ENCODE data around the gene OTOF. TPM values are rescaled to one million over a fixed set of nuclear protein-coding genes. Genes with fewer than 3 reads are reported as not detected.

Gene OTOF
- total and polyA plus RNA-seq, 8 donors = 0.06 to 3.6 (median 0.29) TPM; not detected in 3

DNA sequence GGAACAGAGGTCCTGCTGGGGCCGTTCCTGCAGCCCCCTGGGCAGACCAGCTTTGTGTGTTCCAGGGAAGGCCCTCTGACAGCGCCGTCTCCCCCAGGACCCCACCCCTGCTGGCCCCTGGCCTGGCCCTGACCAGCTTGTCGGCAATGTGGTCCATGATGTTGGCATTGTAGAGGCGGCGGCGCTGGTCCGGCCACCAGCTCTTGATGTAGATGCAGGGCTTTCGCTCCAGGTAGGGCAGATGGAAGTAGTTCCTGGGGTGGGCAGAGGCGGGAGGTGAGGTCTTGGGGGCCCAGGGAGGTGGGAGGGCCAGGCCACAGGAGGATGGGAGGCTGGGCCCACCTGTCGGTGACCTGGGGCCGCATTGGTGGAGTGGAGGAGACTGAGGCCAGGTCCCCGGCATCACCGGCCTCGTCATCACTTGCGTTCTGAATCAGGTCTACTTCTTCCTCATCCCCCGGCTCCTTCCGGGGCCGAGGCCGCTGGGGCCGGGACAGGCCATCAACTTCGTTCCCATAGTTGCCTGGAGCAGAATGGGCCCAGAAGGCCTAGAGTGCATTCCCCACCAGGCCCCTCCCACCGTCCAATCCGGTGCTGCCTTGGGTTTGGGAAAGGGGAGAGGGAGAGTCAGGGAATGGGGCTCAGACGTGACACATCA is 1.3 kb upstream of the OTOF start:
- no peaks in the 10 kb centered on the region for H3K36me3 ChIP-seq
- H3K27ac ChIP-seq = no peak overlapping the region
- WGBS, 5 donors = 93 to 96% (median 95%) methylated on average over 21 to 25 of the region's 25 CpGs
- no peaks in the 10 kb centered on the region for H3K9me3 ChIP-seq
- no peak for TF ChIP-seq EP300 (IDR thresholded peaks at IDR 0.05)
- no peak for TF ChIP-seq POLR2AphosphoS5 (IDR thresholded peaks at IDR 0.05)
- TF ChIP-seq, protein P1, sequence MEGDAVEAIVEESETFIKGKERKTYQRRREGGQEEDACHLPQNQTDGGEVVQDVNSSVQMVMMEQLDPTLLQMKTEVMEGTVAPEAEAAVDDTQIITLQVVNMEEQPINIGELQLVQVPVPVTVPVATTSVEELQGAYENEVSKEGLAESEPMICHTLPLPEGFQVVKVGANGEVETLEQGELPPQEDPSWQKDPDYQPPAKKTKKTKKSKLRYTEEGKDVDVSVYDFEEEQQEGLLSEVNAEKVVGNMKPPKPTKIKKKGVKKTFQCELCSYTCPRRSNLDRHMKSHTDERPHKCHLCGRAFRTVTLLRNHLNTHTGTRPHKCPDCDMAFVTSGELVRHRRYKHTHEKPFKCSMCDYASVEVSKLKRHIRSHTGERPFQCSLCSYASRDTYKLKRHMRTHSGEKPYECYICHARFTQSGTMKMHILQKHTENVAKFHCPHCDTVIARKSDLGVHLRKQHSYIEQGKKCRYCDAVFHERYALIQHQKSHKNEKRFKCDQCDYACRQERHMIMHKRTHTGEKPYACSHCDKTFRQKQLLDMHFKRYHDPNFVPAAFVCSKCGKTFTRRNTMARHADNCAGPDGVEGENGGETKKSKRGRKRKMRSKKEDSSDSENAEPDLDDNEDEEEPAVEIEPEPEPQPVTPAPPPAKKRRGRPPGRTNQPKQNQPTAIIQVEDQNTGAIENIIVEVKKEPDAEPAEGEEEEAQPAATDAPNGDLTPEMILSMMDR (IDR thresholded peaks at IDR 0.05) = no peak
- TF ChIP-seq POLR2A (IDR thresholded peaks at IDR 0.05) = no peak
- H3K27me3 ChIP-seq = no peaks in the 10 kb centered on the region
- intact Hi-C loops (cut with DNase I; ENCODE audit: low total_unique reads) = no loop called here
- no peak for DNase-seq
- H3K4me3 ChIP-seq = no peak overlapping the region
- H3K4me1 ChIP-seq = peaks cover 0 to 12% (median 2%) of the 10 kb centered on the region in 4 donors

DNA sequence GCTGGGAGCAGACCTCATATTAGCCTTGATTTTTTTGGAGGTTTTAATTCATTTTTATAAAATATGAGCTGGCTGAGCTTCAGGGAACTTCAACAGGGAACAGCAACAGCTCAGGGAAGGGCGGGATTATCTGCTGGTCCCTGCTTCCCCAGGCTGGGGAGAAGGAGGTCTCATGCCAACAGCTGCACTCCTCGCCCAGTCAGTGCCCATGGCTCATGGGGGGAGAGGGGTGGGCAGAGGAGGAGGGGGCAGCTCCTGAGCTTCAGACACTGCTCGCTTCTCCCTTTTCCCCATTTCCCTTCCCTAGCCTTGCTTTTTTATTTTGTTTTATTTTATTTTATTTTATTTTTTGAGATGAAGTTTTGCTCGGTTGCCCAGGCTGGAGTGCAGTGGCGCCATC is 442 bp upstream of the OTOF start:
- H3K27ac ChIP-seq = no peak overlapping the region
- WGBS, 5 donors = 90 to 96% (median 94%) methylated on average over 5 of the region's 5 CpGs
- H3K27me3 ChIP-seq = no peaks in the 10 kb centered on the region
- no peak overlapping the region for H3K4me3 ChIP-seq
- H3K9me3 ChIP-seq = no peaks in the 10 kb centered on the region
- H3K4me1 ChIP-seq = peaks cover 0 to 12% (median 2%) of the 10 kb centered on the region in 4 donors
- H3K36me3 ChIP-seq = no peaks in the 10 kb centered on the region
- intact Hi-C loops (cut with DNase I; ENCODE audit: low total_unique reads) = no loop called here
- no peak for TF ChIP-seq POLR2A (IDR thresholded peaks at IDR 0.05)
- TF ChIP-seq EP300 (IDR thresholded peaks at IDR 0.05) = no peak
- TF ChIP-seq POLR2AphosphoS5 (IDR thresholded peaks at IDR 0.05) = no peak
- TF ChIP-seq, protein P1 (IDR thresholded peaks at IDR 0.05) = no peak
- no peak for DNase-seq

DNA sequence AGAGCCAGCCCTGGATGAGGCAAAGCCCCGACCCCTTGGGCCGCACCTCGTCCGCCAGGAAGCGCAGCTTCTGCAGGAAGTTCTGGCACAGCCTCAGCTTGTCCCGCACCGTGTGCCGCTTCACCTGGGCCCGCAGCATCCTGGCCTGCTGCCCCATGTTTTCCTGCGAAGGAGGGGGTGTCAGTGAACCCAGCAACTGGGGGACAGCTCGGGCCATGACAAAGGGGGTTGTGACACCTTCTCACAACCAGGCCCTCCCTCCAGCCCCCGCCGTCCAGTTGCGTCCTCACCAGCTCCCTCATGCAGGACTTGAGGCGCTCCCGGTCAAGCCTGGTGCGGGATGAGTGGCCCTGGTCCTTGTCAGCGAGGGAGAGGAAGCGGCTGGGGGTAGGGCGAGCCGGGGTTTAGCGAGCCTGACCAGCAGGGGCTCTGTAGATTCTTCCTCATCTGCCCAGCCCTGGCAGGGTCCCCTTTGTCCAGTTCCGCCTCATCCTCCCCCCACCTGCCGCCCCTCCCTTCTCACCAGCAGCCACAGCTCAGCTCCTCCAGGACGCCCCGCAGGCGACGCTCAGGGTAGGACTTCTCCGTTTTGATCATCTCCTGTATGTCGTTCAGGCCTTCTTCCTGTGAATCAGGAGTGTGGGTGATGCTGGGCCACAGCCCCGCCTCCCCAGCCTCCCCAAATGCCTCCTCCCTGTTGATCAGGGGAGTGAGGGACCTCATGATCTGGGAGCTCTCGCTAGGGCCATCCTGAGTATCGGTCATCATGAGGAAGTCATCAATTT is 606 bp downstream of the OTOF start:
- no peaks in the 10 kb centered on the region for H3K9me3 ChIP-seq
- 62 to 82% (median 73%) methylated on average over 19 to 33 of the region's 33 CpGs for WGBS, 5 donors
- peaks cover 0 to 12% (median 2%) of the 10 kb centered on the region in 4 donors for H3K4me1 ChIP-seq
- H3K27ac ChIP-seq = no peak overlapping the region
- no peaks in the 10 kb centered on the region for H3K27me3 ChIP-seq
- intact Hi-C loops (cut with DNase I; ENCODE audit: low total_unique reads) = no loop called here
- TF ChIP-seq POLR2AphosphoS5 (IDR thresholded peaks at IDR 0.05) = no peak
- no peak for DNase-seq
- H3K36me3 ChIP-seq = no peaks in the 10 kb centered on the region
- no peak overlapping the region for H3K4me3 ChIP-seq

DNA sequence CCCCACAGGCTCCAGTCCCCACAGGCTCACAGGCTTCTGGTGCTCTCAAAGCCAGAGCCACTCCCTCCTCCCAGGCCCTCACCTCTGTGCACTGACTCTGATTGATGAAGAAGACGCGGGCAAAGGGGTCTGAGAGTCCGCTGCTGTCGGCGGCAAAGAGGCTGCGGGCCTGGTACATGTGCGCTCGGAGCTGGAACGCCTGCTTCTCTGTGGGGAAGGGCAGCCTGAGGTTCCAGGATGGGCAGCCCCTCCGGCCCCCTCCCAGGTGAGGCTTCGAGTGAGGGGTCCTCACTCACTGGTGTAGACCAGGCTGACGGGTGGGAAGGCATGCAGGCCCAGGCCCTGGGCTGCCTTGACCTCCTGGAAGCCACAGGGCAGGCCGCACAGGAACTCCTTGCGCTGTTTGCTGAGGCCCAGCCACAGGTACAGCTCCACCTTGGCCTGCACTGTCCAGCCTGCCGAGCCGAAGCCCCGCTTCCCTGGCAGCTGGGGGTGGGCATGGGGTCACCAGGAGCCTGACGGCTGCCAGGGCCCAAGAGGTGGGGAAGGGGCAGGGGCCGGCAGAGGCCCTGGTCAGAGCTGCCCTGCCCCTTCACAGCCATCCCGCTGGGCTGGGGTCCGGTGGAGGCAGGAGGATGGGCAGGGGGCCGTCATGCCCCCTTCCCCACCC is 2.0 kb downstream of the OTOF start:
- H3K36me3 ChIP-seq = no peaks in the 10 kb centered on the region
- H3K4me3 ChIP-seq = no peak overlapping the region
- H3K27ac ChIP-seq = no peak overlapping the region
- H3K27me3 ChIP-seq = no peaks in the 10 kb centered on the region
- H3K9me3 ChIP-seq = no peaks in the 10 kb centered on the region
- 72 to 85% (median 81%) methylated on average over 17 to 22 of the region's 22 CpGs for WGBS, 5 donors
- DNase-seq = no peak
- intact Hi-C loops (cut with DNase I; ENCODE audit: low total_unique reads) = no loop called here
- no peak for TF ChIP-seq EP300 (IDR thresholded peaks at IDR 0.05)
- no peak for TF ChIP-seq POLR2AphosphoS5 (IDR thresholded peaks at IDR 0.05)
- no peak for TF ChIP-seq POLR2A (IDR thresholded peaks at IDR 0.05)
- TF ChIP-seq, protein P1 (IDR thresholded peaks at IDR 0.05) = no peak
- peaks cover 0 to 12% (median 2%) of the 10 kb centered on the region in 4 donors for H3K4me1 ChIP-seq

Measured in stomach (tissue), 9 donors.